ENCODE results near the gene HAAO. TPM values are rescaled to one million over a fixed set of nuclear protein-coding genes. Genes with fewer than 3 reads are reported as not detected.

HAAO gene
- total and polyA plus RNA-seq, 5 donors, result 3.5 to 5.9 (median 4.6) TPM

GRCh38 chr2:42830922-42831574 is 38.7 kb upstream of the HAAO start:
- DNase-seq, result no peak
- no peaks in the 10 kb centered on the region for H3K9me3 ChIP-seq (ENCODE audit: control insufficient read depth, low read length)
- 97% methylated on average over 6 of the region's 6 CpGs for WGBS
- peaks cover 5% of the 10 kb centered on the region for H3K4me1 ChIP-seq (ENCODE audit: control insufficient read depth, insufficient read depth, low read length)
- no peak for ATAC-seq
- intact Hi-C loops (cut with DNase I), result loop anchor here in 3 of 4 donors (10.0 kb wide), 4 partner anchors 104 to 714 kb away; no protein-coding TSS in a partner anchor
- no peak overlapping the region for H3K4me3 ChIP-seq (ENCODE audit: low read length)
- H3K27me3 ChIP-seq (ENCODE audit: control insufficient read depth, insufficient read depth), result no peaks in the 10 kb centered on the region
- H3K27ac ChIP-seq (ENCODE audit: low read length), result no peak overlapping the region

DNA sequence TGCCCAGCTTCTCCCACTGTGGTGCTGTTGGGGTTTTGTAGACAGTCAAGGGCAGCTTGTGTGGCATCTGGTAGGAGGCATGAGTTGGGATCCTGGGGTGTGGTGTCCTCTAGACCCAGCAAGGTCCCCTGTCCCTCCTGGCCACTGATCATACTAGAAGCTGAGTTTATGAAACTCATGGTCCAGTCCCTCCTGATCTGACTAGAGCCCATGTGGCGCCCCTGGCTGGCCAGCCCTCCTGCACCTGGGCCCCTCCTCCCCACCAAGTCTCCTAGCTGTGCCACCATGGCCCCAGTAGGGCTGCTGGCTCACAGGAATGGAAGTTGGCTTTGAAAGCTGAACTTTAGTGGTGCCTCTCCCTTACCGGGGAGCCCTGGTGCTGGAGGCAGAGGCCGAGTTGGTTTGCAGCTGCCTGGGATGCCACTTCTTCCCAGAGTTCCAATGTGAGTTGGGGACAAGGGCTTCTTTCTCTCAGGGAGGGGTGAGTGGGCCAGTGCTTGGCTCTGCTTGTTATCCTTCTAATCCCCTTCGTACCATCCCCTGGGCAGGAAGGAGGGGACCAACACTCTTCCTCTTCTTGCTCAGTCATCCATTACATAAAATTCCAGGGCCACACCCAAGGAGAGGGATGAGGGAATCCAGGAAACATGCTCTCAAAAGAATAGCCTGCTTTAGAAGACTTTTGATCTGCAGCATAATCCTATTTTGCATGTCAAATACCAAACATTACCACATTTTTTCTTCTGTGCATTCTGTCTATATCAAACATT is 37.5 kb upstream of the HAAO start:
- Histone ChIP-seq H3K4me1 (ENCODE audit: control insufficient read depth, insufficient read depth, low read length) (no peaks in the 10 kb centered on the region), H3K4me3 (ENCODE audit: low read length) (no peak overlapping the region), H3K27ac (ENCODE audit: low read length) (peak overlapping the region; percentile 13), H3K27me3 (ENCODE audit: control insufficient read depth, insufficient read depth) (no peaks in the 10 kb centered on the region), H3K9me3 (ENCODE audit: control insufficient read depth, low read length) (no peaks in the 10 kb centered on the region)
- DNase-seq, result no peak
- intact Hi-C loops (cut with DNase I), result loop anchor here (2.0 to 10.0 kb wide), 8 partner anchors 105 to 715 kb away; partner anchors contain the start of gene ZFP36L2 (in 1 of the 4)
- WGBS, result 67% methylated on average over 4 of the region's 4 CpGs
- ATAC-seq, result no peak

- intact Hi-C loops (cut with DNase I), result loop anchor here (2.0 to 10.0 kb wide), 7 partner anchors 116 to 716 kb away; partner anchors contain the start of gene ZFP36L2 (in 1 of the 4)
- H3K4me1 ChIP-seq (ENCODE audit: control insufficient read depth, insufficient read depth, low read length), result no peaks in the 10 kb centered on the region
Measured at GRCh38 chr2:42828487-42829425, 36.4 kb upstream of the HAAO start.

DNA sequence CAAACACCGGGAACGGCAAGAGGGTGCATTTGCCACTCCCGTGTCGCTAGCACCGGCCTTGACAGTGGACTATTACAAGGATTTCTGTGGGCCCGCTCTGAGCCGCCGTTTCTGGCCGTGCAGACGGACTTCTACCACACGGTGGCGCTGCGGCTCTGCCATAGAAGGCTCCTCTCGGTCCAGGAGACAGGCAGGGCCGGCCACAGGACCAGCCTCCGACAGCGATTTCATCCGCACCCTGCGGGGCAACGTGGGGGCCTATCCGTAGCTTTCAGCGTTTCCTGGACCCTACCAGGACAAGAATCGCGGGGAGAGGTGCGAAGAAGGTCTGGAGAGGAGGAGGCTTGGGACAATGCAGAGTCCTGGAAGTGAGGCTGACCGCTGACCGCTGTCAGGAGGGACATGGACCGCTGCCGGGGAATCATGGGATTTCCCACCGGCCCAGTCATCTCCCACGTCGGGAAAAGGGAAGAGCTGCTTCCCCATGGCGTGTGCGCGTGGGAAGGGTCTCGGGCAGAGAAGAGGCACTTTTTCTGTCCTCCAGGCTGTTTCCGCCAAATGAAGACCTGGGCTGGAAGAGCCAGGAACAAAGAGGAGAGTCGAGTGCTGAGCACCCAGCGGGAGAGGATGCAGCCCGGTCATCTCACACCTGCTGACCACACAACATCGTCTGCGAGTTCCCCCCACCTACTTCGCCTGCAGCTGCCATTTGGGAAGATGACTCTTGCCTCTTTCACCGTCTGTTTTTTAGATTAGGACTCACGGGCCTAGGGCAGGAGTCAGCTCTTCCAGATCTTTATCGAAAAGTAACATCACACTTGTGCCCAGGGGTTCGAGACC is 35.5 kb upstream of the HAAO start:
- H3K4me3 ChIP-seq (ENCODE audit: low read length), result peak overlapping the region; percentile 33
- ATAC-seq (peak; percentile 94), DNase-seq (peak; percentile 92 to 97 (median 97))
- H3K9me3 ChIP-seq (ENCODE audit: control insufficient read depth, low read length), result no peaks in the 10 kb centered on the region
- H3K27ac ChIP-seq (ENCODE audit: low read length), result no peak overlapping the region
- WGBS, result 21% methylated on average over 47 of the region's 47 CpGs
- H3K27me3 ChIP-seq (ENCODE audit: control insufficient read depth, insufficient read depth), result no peaks in the 10 kb centered on the region
- no peaks in the 10 kb centered on the region for H3K4me1 ChIP-seq (ENCODE audit: control insufficient read depth, insufficient read depth, low read length)
- intact Hi-C loops (cut with DNase I), result loop anchor here (2.0 to 10.0 kb wide), 7 partner anchors 117 to 717 kb away; partner anchors contain the start of gene ZFP36L2 (in 1 of the 4)

More at GRCh38 chr2:42828487-42829425, 36.4 kb upstream of the HAAO start:
- DNase-seq (peak; percentile 79 to 91 (median 91)), ATAC-seq (peak; percentile 90 to 93)
- Histone ChIP-seq H3K27me3 (ENCODE audit: control insufficient read depth, insufficient read depth) (no peaks in the 10 kb centered on the region), H3K9me3 (ENCODE audit: control insufficient read depth, low read length) (no peaks in the 10 kb centered on the region), H3K27ac (ENCODE audit: low read length) (no peak overlapping the region), H3K4me3 (ENCODE audit: low read length) (no peak overlapping the region)
- WGBS, result 28% methylated on average over 12 of the region's 12 CpGs

DNA sequence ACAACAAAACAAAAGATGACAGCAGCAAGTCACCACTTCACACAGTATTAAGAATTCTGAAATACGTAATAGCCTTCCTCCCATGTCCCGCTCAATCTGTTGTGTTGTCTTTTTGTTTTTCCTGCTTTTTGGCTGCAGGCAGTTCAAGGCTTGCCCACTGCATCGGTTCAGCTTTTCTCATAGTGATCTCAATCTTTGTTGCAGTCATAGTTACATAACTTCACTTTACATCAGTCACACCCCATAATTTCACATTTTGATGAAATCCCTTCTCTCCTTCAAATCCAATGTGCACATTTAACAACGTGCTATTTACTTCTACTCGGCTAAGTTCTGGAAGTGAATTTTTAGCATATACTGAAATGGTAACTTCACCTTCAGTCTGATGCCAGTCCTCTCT is 33.8 kb upstream of the HAAO start:
- Histone ChIP-seq H3K27ac (ENCODE audit: low read length) (no peak overlapping the region), H3K27me3 (ENCODE audit: control insufficient read depth, insufficient read depth) (no peaks in the 10 kb centered on the region), H3K9me3 (ENCODE audit: control insufficient read depth, low read length) (no peaks in the 10 kb centered on the region), H3K4me3 (ENCODE audit: low read length) (no peak overlapping the region), H3K4me1 (ENCODE audit: control insufficient read depth, insufficient read depth, low read length) (no peaks in the 10 kb centered on the region)
- intact Hi-C loops (cut with DNase I), result loop anchor here (5.0 to 10.0 kb wide), 6 partner anchors 119 to 719 kb away; partner anchors contain the start of gene ZFP36L2 (in 1 of the 4)
- ATAC-seq, result no peak
- DNase-seq, result no peak
- 83% methylated on average over 5 of the region's 5 CpGs for WGBS

DNA sequence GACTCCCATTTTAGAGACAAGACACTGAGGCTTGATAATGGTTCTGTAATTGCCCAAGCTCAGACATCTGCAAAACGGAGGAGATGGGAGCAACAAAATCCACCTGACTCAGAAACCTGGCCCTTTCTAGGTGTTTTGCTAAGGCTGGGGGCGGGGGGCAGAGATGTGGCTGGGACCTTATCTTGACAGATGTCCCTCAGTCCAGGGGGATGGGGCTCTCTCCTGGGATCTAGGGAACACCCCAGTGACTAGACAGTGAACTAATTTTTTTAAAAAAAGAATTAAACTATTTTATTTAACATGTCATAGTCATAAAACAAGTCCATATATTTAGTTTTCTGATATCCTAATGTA is 32.0 kb upstream of the HAAO start:
- intact Hi-C loops (cut with DNase I), result loop anchor here in 3 of 4 donors (10.0 kb wide), 4 partner anchors 120 to 720 kb away; no protein-coding TSS in a partner anchor
- H3K27ac ChIP-seq (ENCODE audit: low read length), result no peak overlapping the region
- no peak overlapping the region for H3K4me3 ChIP-seq (ENCODE audit: low read length)
- no peaks in the 10 kb centered on the region for H3K4me1 ChIP-seq (ENCODE audit: control insufficient read depth, insufficient read depth, low read length)
- DNase-seq (no peak), ATAC-seq (no peak)
- H3K27me3 ChIP-seq (ENCODE audit: control insufficient read depth, insufficient read depth), result no peaks in the 10 kb centered on the region
- WGBS, result 88% methylated on average over 2 of the region's 2 CpGs
- no peaks in the 10 kb centered on the region for H3K9me3 ChIP-seq (ENCODE audit: control insufficient read depth, low read length)

GRCh38 chr2:42823744-42824453 is 31.5 kb upstream of the HAAO start:
- ATAC-seq, result no peak
- WGBS, result 71% methylated on average over 11 of the region's 11 CpGs
- no peaks in the 10 kb centered on the region for H3K27me3 ChIP-seq (ENCODE audit: control insufficient read depth, insufficient read depth)
- DNase-seq, result no peak
- no peaks in the 10 kb centered on the region for H3K9me3 ChIP-seq (ENCODE audit: control insufficient read depth, low read length)
- no peak overlapping the region for H3K27ac ChIP-seq (ENCODE audit: low read length)
- H3K4me1 ChIP-seq (ENCODE audit: control insufficient read depth, insufficient read depth, low read length), result no peaks in the 10 kb centered on the region
- H3K4me3 ChIP-seq (ENCODE audit: low read length), result no peak overlapping the region
- intact Hi-C loops (cut with DNase I), result loop anchor here in 3 of 4 donors (10.0 kb wide), 4 partner anchors 121 to 721 kb away; no protein-coding TSS in a partner anchor

- DNase-seq (no peak), ATAC-seq (no peak)
- H3K27me3 ChIP-seq (ENCODE audit: control insufficient read depth, insufficient read depth), result no peaks in the 10 kb centered on the region
- H3K27ac ChIP-seq (ENCODE audit: low read length), result no peak overlapping the region
- WGBS, result 77% methylated on average over 2 of the region's 2 CpGs
- no peaks in the 10 kb centered on the region for H3K9me3 ChIP-seq (ENCODE audit: control insufficient read depth, low read length)
- intact Hi-C loops (cut with DNase I), result no loop called here
- no peak overlapping the region for H3K4me3 ChIP-seq (ENCODE audit: low read length)
- no peaks in the 10 kb centered on the region for H3K4me1 ChIP-seq (ENCODE audit: control insufficient read depth, insufficient read depth, low read length)
Measured at GRCh38 chr2:42819160-42819559, 26.8 kb upstream of the HAAO start.

GRCh38 chr2:42815726-42816125 is 23.3 kb upstream of the HAAO start:
- intact Hi-C loops (cut with DNase I), result no loop called here
- Histone ChIP-seq H3K27ac (ENCODE audit: low read length) (no peak overlapping the region), H3K27me3 (ENCODE audit: control insufficient read depth, insufficient read depth) (no peaks in the 10 kb centered on the region), H3K4me3 (ENCODE audit: low read length) (no peak overlapping the region), H3K9me3 (ENCODE audit: control insufficient read depth, low read length) (no peaks in the 10 kb centered on the region), H3K4me1 (ENCODE audit: control insufficient read depth, insufficient read depth, low read length) (no peaks in the 10 kb centered on the region)
- DNase-seq (no peak), ATAC-seq (no peak)
- 74% methylated on average over 2 of the region's 2 CpGs for WGBS
